IPS DF 4.7 (cell line): ENCODE measurements around the gene SCYGR2.

Source experiments
- DNase-seq: peaks from one replicate; pipeline ENCODE4 v3.0.0-alpha.2; 2013; ENCODE audit warnings: low spot score; ENCODE audit errors: extremely low read depth

The SCYGR2 gene

DNA sequence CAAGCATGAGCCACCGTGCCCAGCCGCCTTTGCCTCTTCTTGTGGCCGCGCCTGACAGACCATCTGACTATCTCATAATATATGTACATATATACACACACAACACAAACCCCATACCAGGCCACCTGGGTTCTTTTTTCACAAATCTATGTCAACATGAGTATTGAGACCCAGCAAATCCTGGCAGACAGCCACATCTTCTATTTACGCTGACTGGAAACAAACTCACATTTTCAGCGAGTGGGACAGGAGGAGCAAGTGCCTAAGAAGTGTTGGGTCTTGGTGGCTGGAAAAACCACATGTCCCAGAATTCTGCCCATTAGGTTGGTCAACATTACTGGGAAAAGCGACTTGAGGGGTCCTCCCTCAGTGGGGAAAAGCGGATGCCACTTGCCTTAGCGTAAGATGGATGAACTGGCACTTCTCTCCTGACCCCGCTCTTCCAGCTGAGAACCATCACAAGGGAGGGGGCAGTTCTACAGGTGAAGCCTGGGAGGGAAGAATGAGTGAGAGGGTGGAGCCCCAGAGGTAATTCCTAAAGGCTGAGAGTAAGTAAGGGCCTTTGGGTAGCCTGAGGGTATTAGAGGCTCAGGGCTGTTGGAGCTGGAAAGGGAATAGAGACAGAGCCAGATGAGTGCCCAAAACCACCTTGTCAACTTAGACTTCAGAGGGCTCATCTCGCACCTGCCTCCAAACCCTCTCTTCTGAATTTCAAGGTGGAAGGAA, 14.0 kb downstream of the SCYGR2 start:
- DNase-seq, result no peak

DNA sequence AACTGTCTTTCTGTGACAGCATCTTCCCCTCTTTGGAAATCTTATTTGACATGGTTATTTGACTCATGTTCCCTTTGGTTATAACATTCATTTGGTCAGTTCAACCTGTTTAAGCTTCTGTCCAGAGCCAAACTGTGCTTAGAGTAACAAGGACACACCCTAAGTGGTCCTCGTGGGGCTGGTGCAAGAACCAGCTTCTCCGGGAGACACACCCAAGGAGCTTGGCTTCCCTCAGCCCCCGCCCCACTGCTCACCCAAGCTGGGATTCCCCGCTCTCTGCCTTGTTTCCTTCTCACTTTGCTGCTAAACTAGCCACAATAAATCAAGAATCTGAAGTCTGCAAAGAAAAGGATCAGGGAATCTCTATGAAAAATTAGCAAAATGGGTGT, 14.6 kb downstream of the SCYGR2 start:
- DNase-seq, result no peak

DNA sequence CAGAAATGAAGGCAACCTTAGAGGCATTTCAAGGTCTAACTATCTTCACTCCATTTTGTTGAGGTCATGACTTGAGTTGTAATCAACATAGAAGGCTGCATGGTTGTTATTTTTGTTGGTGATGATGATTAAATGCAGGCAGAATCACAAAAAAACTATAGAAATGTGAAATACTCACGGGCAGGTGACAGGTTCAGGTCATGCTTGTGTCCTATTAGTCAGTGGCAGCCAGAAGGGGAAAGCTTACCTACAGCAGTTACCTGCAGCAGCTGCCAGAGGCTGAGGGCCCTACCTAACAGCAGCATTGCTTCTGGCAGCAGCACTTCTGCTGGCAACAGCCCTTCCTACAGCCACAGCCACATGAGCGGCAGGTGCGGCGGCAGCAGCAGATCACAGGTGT, 15.6 kb downstream of the SCYGR2 start:
- DNase-seq, result no peak

DNA sequence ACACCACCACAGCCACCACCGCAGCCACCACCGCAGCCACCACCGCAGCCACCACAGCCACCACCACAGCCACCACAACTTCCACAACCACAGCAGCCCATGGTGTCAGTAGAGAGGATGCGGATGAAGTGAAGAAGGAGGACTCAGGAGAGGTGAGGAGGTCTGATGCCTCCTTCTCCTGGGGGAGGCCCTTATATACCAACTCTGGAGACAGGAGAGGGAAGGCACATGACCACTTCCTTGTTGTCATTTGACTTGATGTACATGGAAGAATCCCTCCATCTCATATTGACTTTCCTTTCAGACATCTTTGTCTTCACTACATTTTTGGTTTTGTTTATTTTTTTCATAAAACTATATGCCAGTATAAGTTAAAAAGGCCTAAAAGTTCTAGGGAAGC, 16.0 kb downstream of the SCYGR2 start, which contains the start of gene SCYGR3:
Gene SCYGR3, minus strand, starts transcription at position 101 of the 400 bp plus-strand sequence. Its CDS starts 0 bp downstream, at position 101.
- DNase-seq, result no peak

- DNase-seq, result no peak
These were observed 16.5 kb downstream of the SCYGR2 start for GRCh38 chr2:227615181-227615580.

DNA sequence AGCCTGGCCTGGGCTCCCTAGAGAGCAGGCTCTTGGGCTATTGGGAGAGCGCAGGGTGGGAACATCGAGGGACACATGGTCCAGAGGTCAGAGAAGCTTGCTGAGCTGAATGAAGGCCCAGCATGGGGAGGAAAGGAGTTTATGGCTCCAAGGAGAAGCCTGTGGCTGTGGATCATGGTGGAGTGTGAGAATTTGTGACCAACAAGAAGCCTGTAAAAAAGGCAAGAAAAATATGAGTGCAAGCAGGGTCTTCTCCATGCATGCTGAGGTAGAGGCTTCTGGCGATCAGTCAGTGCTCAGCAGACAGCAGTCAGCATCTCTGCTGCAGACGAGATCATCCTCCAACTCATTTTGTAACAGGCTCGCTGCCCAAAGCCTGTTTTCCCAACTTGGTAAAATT, 17.2 kb downstream of the SCYGR2 start:
- DNase-seq, result no peak

DNA sequence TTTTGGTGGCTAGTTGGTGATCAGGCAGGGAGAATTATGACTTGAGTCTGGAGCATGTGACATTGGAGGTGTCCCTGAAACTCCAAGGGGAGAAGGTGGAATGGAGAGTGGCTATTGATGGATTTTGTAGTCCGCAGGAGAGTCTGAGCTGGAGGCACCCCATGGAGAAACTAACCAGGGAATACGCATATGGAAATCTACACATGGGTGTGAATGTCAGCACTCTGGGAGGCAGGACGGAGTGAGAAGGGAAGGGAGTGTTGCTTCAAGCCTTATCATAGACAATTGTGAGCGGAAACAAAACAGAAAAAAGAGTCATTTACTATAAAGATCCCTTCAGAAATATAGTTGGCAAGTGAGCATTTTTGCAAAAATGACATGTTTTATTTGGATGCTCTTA, 17.9 kb downstream of the SCYGR2 start:
- DNase-seq, result no peak

GRCh38 chr2:227617316-227618230, 18.9 kb downstream of the SCYGR2 start, which contains the start of gene SCYGR4:
TSS of gene SCYGR4 (plus strand) at chr2:227617498. CDS start at chr2:227617498, 0 bp downstream.
- DNase-seq, result no peak

GRCh38 chr2:227623226-227623625, 24.5 kb downstream of the SCYGR2 start:
- DNase-seq, result no peak

GRCh38 chr2:227625420-227625819, 26.7 kb downstream of the SCYGR2 start:
- no peak for DNase-seq

DNA sequence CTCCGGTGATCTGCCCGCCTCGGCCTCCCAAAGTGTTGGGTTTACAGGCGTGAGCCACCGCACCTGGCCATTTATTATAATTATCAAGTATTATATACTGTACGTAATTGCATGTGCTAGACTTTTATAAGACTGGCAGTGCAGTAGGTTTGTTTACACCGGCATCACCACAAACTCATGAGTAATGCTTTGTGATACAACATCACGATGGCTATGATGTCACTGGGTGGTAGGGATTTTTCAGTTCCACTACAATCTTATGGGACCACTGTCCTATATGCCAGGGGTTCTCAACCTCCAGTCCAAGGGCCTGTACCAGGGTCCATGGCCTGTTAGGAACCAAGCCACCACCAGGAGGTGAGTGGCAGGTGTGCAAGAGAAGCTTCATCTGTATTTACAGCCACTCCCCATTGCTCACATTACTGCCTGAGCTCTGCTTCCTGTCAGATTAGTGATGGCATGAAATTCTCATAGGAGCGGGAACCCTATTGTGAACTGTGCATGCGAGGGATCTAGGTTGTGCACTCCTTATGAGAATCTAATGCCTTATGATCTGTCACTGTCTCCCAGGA, 28.0 kb downstream of the SCYGR2 start:
- no peak for DNase-seq

GRCh38 chr2:227627769-227628168, 29.1 kb downstream of the SCYGR2 start:
- DNase-seq, result no peak

DNA sequence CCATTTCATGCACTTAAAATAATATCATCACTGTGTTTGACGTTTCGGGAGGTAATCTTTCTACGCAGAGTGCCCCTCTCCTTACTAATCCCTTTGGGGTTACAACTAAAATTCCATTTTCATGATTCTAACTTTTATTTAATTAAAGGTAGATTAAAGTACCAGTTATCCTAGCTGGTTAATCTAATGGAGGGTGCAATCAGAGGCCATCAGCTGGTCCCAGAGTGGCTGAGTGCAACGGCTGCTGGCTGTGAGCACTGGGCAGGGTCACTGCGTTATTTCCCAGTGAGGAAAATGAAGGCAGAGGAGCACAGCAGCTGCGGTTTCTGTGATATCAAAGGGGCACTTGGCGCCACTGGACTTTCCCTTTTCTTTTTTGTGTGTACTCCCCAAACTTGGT, 30.7 kb downstream of the SCYGR2 start:
- no peak for DNase-seq

- DNase-seq, result no peak
These were observed 31.6 kb downstream of the SCYGR2 start for GRCh38 chr2:227630322-227630721.

GRCh38 chr2:227632827-227633226, 34.1 kb downstream of the SCYGR2 start:
- no peak for DNase-seq

GRCh38 chr2:227634201-227634600, 35.5 kb downstream of the SCYGR2 start:
- DNase-seq, result no peak

- DNase-seq, result no peak
These were observed 44.0 kb downstream of the SCYGR2 start for GRCh38 chr2:227642656-227643055.

- DNase-seq, result no peak
These were observed 45.4 kb downstream of the SCYGR2 start for GRCh38 chr2:227643990-227644551.
